GM23248 (cell line): Measurements from ENCODE around the gene MOB2.

Experiments
- EZH2 ChIP-seq: fragments of 200-600 bp; sonication (generic); IDR thresholded peaks from 2 replicates; pipeline ENCODE4 v1.6.1; 2018; ENCODE audit warnings: antibody characterized with exemption, mild to moderate bottlenecking; ENCODE audit not compliant: insufficient read depth, poor library complexity, severe bottlenecking
- EZH2phosphoT487 ChIP-seq: fragments of 200-600 bp; sonication (generic); IDR thresholded peaks from 2 replicates; pipeline ENCODE4 v1.6.1; 2018; ENCODE audit warnings: antibody characterized with exemption, moderate library complexity, mild to moderate bottlenecking, low read depth; ENCODE audit not compliant: insufficient read depth

DNA sequence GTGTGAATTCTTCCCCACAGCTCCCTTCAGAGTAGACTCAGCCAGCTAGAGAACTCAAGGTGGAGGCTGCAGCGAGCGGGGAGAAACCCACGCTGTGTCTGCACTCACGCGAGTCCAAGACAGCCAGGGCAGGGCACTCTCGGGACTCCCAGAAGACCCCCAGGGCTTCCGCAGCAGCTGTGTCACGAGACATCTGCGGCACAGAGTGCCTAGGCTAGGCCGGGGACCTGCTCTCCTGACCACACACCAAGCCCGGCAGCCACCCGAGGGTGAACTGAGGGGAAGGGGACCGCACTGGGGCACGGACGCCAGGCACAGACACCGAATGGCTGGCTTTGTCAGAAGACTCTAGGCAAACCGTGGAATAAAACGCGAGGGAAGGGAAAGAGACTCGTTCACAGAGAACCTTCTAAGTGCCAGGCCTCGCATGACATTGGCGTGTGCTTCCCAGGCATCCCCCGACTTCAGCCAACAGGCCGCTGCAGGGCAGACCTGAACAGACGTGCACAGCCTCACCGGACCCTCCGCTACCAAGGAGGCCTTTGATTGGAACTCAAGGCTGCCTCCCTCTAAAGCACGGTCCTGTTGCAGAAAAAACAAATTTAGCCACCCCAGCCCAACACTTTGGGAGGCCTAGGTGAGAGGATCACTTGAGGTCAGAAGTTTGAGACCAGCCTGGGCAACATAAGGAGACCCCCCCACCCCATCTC lies 18.2 kb upstream of the MOB2 start:
- TF ChIP-seq EZH2, result no peak
- no peak for TF ChIP-seq EZH2phosphoT487
